GM21528 (cell line): Measurements from ENCODE around the gene NIFK.
"Not testable (repeated sequence)": the region's sequence is repeated elsewhere in the genome, so short reads cannot be mapped to it uniquely, and the experiment has no call there.

Experiments
- ATAC-seq: cut with Tn5 transposase; IDR thresholded peaks from one replicate; pipeline ENCODE4 v1.9.1; 2021; ENCODE audit warnings: mild to moderate bottlenecking, moderate library complexity; ENCODE audit not compliant: unreplicated experiment, low FRiP score

Gene NIFK

GRCh38 chr2:121697108-121697631 lies 39.5 kb downstream of the NIFK start:
- ATAC-seq: no peak

GRCh38 chr2:121696410-121696930 lies 40.2 kb downstream of the NIFK start:
- ATAC-seq: no peak

- ATAC-seq: no peak
Observed at GRCh38 chr2:121695171-121695451, 41.6 kb downstream of the NIFK start.

- ATAC-seq: no peak
Observed at GRCh38 chr2:121694398-121695170, 42.1 kb downstream of the NIFK start.

- ATAC-seq: not testable (repeated sequence)
Observed at GRCh38 chr2:121690572-121690971, 46.1 kb downstream of the NIFK start.

- ATAC-seq: no peak
Observed at GRCh38 chr2:121690095-121690494, 46.6 kb downstream of the NIFK start.

- no peak for ATAC-seq
Observed at GRCh38 chr2:121689356-121689755, 47.3 kb downstream of the NIFK start.

GRCh38 chr2:121688820-121689219 lies 47.9 kb downstream of the NIFK start:
- no peak for ATAC-seq

GRCh38 chr2:121686902-121687301 lies 49.8 kb downstream of the NIFK start:
- no peak for ATAC-seq

- ATAC-seq: no peak
Observed at GRCh38 chr2:121686218-121686617, 50.5 kb downstream of the NIFK start.

- ATAC-seq: no peak
Observed at GRCh38 chr2:121682396-121683298, 54.0 kb downstream of the NIFK start.

- no peak for ATAC-seq
Observed at GRCh38 chr2:121677855-121678254, 58.8 kb downstream of the NIFK start.
